Calu3 (cell line): Measurements from ENCODE around the gene RPS6KA2. TPM values are rescaled to one million over a fixed set of nuclear protein-coding genes. Genes with fewer than 3 reads are reported as not detected.

Source experiments
- BruUV-seq: library from RNA; stranded (reverse); fragments of 400-500 nt; replicated peaks from 2 replicates; lab custom pipeline; 2021; lab: Mats Ljungman, UMichigan
- CTCF ChIA-PET: fragments of 300-600 bp; sonication (Branson Sonifier 250); formaldehyde crosslinking; loops from one replicate; lab custom pipeline; 2022; ENCODE audit warnings: antibody characterized with exemption; lab: Charles Lee
- DNase-seq: peaks from one replicate; pipeline ENCODE4 v3.0.0; 2022
- H3K27ac Mint-ChIP-seq: one replicate; pipeline ENCODE4 v1.8.0; 2022; ENCODE audit warnings: mixed read lengths; ENCODE audit not compliant: unreplicated experiment
- H3K27me3 Mint-ChIP-seq: one replicate; pipeline ENCODE4 v1.8.0; 2022; ENCODE audit warnings: mixed read lengths; ENCODE audit not compliant: unreplicated experiment
- H3K36me3 Mint-ChIP-seq: one replicate; pipeline ENCODE4 v1.8.0; 2022; ENCODE audit warnings: mild to moderate bottlenecking, moderate library complexity, mixed read lengths; ENCODE audit not compliant: insufficient read depth, unreplicated experiment
- H3K4me1 Mint-ChIP-seq: one replicate; pipeline ENCODE4 v1.8.0; 2022; ENCODE audit warnings: mild to moderate bottlenecking, low read depth, mixed read lengths; ENCODE audit not compliant: unreplicated experiment
- H3K4me3 Mint-ChIP-seq: one replicate; pipeline ENCODE4 v1.8.0; 2022; ENCODE audit warnings: mild to moderate bottlenecking, low read depth, moderate library complexity, mixed read lengths; ENCODE audit not compliant: unreplicated experiment
- H3K9me3 Mint-ChIP-seq: one replicate; pipeline ENCODE4 v1.8.0; 2022; ENCODE audit warnings: low read depth, mixed read lengths; ENCODE audit not compliant: unreplicated experiment
- CTCF ChIP-seq: fragments of 200-600 bp; IDR thresholded peaks from one replicate; pipeline ENCODE4 v1.8.0; 2022; ENCODE audit warnings: antibody characterized with exemption; ENCODE audit not compliant: unreplicated experiment
- intact Hi-C: fragments of 100-400 bp; cut with micrococcal nuclease; formaldehyde crosslinking; loops from one replicate; pipeline ENCODE4 v1.10.0; 2022; ENCODE audit not compliant: unreplicated experiment
- total RNA-seq: library from RNA; stranded (reverse); gene quantifications from 2 replicates; pipeline ENCODE4 v1.2.3, GENCODE V29; 2022

Gene RPS6KA2
- total RNA-seq, 1 experiment from 2014 or later = 41.3 TPM

- Mint-ChIP-seq H3K4me3 (no peak overlapping the region), H3K9me3 (no peaks in the 10 kb centered on the region), H3K27me3 (no peaks in the 10 kb centered on the region), H3K27ac (no peak overlapping the region), H3K4me1 (no peaks in the 10 kb centered on the region), H3K36me3 (peaks cover 30% of the 10 kb centered on the region)
- no TSS peak for BruUV-seq
- intact Hi-C loops = no loop called here
- CTCF ChIA-PET = no interaction called here
- DNase-seq = no peak
- no peak for TF ChIP-seq CTCF
Measured at GRCh38 chr6:166483573-166484250, 143.3 kb downstream of the RPS6KA2 start.

- H3K36me3 Mint-ChIP-seq = peaks cover 30% of the 10 kb centered on the region
- no peaks in the 10 kb centered on the region for H3K9me3 Mint-ChIP-seq
- CTCF ChIA-PET = no interaction called here
- no peak overlapping the region for H3K27ac Mint-ChIP-seq
- no peaks in the 10 kb centered on the region for H3K27me3 Mint-ChIP-seq
- H3K4me1 Mint-ChIP-seq = no peaks in the 10 kb centered on the region
- H3K4me3 Mint-ChIP-seq = no peak overlapping the region
- no TSS peak for BruUV-seq
- intact Hi-C loops = no loop called here
- no peak for TF ChIP-seq CTCF
- no peak for DNase-seq
Measured at GRCh38 chr6:166483026-166483425, 144.0 kb downstream of the RPS6KA2 start.

- Mint-ChIP-seq H3K36me3 (peaks cover 18% of the 10 kb centered on the region), H3K27ac (no peak overlapping the region), H3K4me3 (no peak overlapping the region), H3K4me1 (no peaks in the 10 kb centered on the region), H3K9me3 (no peaks in the 10 kb centered on the region), H3K27me3 (no peaks in the 10 kb centered on the region)
- intact Hi-C loops = no loop called here
- BruUV-seq = no TSS peak
- CTCF ChIA-PET = no interaction called here
- DNase-seq = no peak
- TF ChIP-seq CTCF = no peak
Measured at GRCh38 chr6:166478782-166479592, 148.1 kb downstream of the RPS6KA2 start.

GRCh38 chr6:166477647-166478365 lies 149.2 kb downstream of the RPS6KA2 start:
- no peak overlapping the region for H3K27ac Mint-ChIP-seq
- no peak for TF ChIP-seq CTCF
- no peak for DNase-seq
- intact Hi-C loops = no loop called here
- no peak overlapping the region for H3K4me3 Mint-ChIP-seq
- CTCF ChIA-PET = no interaction called here
- H3K9me3 Mint-ChIP-seq = no peaks in the 10 kb centered on the region
- no peaks in the 10 kb centered on the region for H3K4me1 Mint-ChIP-seq
- H3K36me3 Mint-ChIP-seq = peaks cover 11% of the 10 kb centered on the region
- H3K27me3 Mint-ChIP-seq = no peaks in the 10 kb centered on the region
- BruUV-seq = no TSS peak
